Measurements from ENCODE around the gene CAMK2B.
"Not testable (repeated sequence)": the region's sequence is repeated elsewhere in the genome, so short reads cannot be mapped to it uniquely, and the experiment has no call there.

CAMK2B gene

GRCh38 chr7:44173911-44174693, 151.3 kb downstream of the CAMK2B start:
- in situ Hi-C loops (cut with MboI; ENCODE audit: low sequenced_read_pairs, unreplicated experiment): no loop called here
- no peak for DNase-seq (ENCODE audit: low spot score)
- TF ChIP-seq CTCF (IDR thresholded peaks at IDR 0.05; ENCODE audit: borderline replicate concordance, control extremely low read depth, extremely low read depth, insufficient read depth, missing control alignments): no peak

- in situ Hi-C loops (cut with MboI; ENCODE audit: low sequenced_read_pairs, unreplicated experiment): no loop called here
- no peak for DNase-seq (ENCODE audit: low spot score)
- TF ChIP-seq CTCF (IDR thresholded peaks at IDR 0.05; ENCODE audit: borderline replicate concordance, control extremely low read depth, extremely low read depth, insufficient read depth, missing control alignments): no peak
Measured at GRCh38 chr7:44172803-44173424, 152.5 kb downstream of the CAMK2B start.

- in situ Hi-C loops (cut with MboI; ENCODE audit: low sequenced_read_pairs, unreplicated experiment): no loop called here
- TF ChIP-seq CTCF (IDR thresholded peaks at IDR 0.05; ENCODE audit: borderline replicate concordance, control extremely low read depth, extremely low read depth, insufficient read depth, missing control alignments): no peak
- no peak for DNase-seq (ENCODE audit: low spot score)
Measured at GRCh38 chr7:44172352-44172751, 153.0 kb downstream of the CAMK2B start.

GRCh38 chr7:44171901-44172300, 153.5 kb downstream of the CAMK2B start:
- in situ Hi-C loops (cut with MboI; ENCODE audit: low sequenced_read_pairs, unreplicated experiment); DNase-seq (ENCODE audit: low spot score): not testable (repeated sequence)

- no peak for DNase-seq (ENCODE audit: low spot score)
- TF ChIP-seq CTCF (IDR thresholded peaks at IDR 0.05; ENCODE audit: borderline replicate concordance, control extremely low read depth, extremely low read depth, insufficient read depth, missing control alignments): no peak
- in situ Hi-C loops (cut with MboI; ENCODE audit: low sequenced_read_pairs, unreplicated experiment): no loop called here
Measured at GRCh38 chr7:44167920-44168319, 157.5 kb downstream of the CAMK2B start.
